Measurements from ENCODE around the gene LBHD2.
"Not testable (repeated sequence)": the region's sequence is repeated elsewhere in the genome, so short reads cannot be mapped to it uniquely, and the experiment has no call there.

Gene LBHD2

DNA sequence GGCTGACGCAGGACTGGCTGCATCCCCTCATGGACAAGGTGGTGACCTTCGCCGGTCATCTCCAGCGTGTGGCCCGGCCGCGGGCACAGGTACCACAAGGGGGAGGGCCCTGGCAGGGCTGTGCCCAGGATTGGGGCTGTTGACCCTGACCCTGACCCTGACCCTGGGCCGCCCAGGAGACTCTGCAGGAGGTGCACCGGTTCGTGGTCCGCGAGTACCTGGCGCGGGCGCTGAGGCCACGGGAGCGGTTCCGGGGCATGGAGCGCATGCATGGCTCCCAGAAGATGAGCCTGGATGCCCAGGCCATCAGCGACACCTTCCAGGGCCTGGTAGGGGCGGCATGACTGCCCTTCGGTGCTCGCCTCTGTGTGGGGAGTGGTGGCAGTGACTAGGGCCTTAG lies 23.4 kb downstream of the LBHD2 start:
- DNase-seq = no peak

GRCh38 chr14:103107941-103108748 lies 24.1 kb downstream of the LBHD2 start:
- DNase-seq = no peak

GRCh38 chr14:103108749-103109207 lies 24.8 kb downstream of the LBHD2 start:
- DNase-seq = peak; percentile 52

- DNase-seq = peak; percentile 86
Observed at GRCh38 chr14:103109535-103110441, 25.8 kb downstream of the LBHD2 start.

- DNase-seq = no peak
Observed at GRCh38 chr14:103110681-103111231, 26.7 kb downstream of the LBHD2 start.

DNA sequence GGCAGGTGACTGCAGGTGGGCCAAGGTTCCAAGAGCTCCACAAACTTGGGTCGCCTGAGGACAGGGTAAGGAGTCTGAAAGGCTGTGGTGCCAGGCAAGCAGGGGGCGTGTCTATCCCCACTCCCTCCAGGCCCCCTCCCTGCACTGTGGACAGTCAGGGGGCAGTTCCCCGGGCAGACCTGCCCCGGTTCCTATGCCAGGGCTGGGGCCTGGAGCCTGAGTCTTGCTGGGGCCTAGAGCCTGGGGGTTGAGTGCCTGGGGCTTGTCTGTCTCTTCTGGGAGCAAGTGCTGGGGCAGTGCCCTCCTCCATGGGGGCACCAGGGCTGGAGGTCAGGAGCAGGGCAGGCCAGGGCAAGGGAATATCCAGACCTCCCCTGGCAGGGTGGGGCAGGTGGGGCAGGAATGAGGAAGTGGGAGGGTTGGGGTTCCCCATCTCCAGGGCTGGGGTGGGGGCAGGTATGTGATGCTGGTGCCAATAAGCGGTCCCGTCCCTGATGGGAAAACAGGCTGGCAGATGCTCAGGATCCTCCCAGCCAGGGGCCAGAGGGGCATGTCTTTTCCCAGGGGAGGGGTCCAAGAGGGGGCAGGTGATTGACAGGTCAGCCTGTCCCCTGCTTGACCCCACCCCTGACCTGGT lies 27.3 kb downstream of the LBHD2 start:
- DNase-seq = no peak

DNA sequence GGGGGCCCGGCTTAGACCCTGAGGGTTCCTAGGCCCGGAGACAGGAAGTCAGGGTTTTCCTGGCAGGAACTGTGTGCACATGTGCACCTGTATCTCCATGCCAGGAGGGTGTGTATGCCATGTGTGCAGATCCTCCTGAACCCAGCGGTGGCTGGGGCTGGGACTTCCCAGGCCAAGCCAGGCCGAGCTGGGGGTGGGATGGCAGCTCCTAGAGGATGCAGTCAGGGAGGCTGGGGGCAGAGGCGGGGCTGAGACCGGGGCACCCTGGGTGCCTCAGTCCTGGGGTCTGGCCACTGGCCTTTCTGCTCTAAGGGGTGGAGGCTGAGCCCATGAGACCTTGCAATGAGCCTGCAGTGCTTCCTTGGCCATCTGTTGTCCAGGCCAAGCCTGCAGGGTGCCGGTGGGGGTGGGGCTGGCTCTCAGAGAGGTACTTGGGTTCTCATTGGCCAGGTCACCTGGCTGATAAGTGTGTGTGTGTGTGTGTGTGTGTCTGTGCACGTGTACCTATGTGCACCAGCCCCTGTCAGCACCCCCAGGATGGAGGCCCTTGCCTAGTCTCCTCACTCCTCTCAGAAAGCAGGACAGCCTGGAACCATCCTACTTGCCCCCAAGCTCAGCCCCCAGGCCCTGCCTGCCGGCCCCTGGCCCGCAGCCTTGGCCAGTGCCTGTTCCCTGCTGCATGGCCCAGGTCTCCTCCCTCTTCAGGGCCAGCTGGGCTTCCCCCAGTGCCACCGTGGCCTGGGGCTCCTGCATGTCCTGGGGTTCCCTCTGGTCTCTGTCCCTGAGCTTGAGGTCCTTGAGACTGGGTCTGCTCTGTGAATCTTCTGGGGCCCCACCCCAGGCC lies 28.6 kb downstream of the LBHD2 start:
- no peak for DNase-seq

DNA sequence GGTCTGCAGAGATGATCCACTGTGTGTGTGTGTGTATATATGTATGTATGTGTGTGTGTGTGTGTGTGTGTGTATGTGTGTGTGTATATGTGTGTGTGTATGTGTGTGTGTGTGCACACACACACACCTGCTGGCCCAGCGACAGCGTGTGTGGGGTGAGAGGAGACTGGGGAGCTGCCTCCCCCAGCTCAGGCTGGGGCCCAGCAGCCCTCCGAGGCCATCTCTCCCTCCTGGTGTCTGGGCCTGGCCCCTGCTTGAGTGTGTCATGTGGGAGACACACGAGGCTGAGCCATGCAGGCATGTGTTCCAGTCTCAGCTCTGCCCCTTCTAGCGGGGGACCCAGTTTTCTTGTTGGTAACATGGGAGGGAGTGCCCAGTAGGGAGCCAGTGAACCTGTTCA lies 29.3 kb downstream of the LBHD2 start:
- no peak for DNase-seq

GRCh38 chr14:103113774-103114173 lies 29.8 kb downstream of the LBHD2 start:
- no peak for DNase-seq

- not testable (repeated sequence) for DNase-seq
Observed at GRCh38 chr14:103115086-103115679, 31.2 kb downstream of the LBHD2 start.

DNA sequence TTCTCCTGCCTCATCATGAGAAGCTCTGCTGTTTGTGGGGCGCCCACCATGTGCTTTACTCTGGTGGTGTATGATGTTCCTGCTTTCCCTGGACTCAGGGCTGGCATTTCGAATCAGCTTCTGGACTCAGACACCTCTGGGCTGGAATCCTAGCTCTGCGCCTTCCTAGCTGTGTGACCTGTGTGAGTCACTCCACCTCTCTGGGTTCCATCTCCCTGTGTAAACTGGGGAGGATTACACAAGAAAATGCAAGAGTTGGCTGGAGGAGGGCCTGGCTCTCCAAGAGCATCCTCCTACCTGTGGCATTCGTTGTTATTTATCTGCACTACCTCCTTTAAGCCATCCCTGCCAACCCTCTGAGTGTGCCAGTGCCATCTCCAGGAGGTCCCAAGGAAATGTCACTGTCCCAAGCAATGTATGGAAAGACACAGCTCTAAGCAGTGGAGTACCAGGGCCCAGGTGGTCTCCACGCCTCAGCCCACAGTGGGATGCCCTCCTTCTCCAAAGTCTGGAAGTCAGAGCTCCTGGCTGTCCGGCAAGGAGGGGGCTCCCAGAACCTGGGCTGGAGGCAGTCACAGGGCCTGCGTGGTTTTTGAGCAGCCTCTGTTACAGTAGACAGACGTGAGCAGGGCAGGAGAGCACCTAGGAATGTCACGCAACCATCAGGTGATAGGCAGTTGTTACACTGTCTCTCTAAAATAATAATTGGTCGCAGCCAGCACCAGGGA lies 32.0 kb downstream of the LBHD2 start:
- no peak for DNase-seq

GRCh38 chr14:103116636-103117035 lies 32.6 kb downstream of the LBHD2 start:
- no peak for DNase-seq

DNA sequence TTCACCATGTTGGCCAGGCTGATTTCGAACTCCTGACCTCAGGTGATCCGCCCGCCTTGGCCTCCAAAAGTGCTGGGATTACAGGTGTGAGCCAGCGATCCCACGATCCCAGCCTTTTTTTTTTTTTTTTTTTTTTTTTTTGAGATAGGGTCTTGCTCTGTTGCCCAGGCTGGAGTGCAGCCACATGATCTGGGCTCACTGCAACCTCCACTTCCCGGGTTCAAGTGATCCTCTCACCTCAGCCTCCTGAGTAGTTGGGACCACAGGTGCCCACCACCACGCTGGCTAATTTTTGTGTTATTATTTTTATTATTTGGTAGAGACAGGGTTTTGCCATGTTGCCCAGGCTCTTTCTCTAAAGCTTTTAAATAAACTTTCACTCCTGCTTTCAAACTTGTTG lies 33.5 kb downstream of the LBHD2 start:
- not testable (repeated sequence) for DNase-seq

- DNase-seq = peak; percentile 45
Observed at GRCh38 chr14:103118018-103118662, 34.1 kb downstream of the LBHD2 start.

- DNase-seq = no peak
Observed at GRCh38 chr14:103118663-103119404, 34.8 kb downstream of the LBHD2 start.

- not testable (repeated sequence) for DNase-seq
Observed at GRCh38 chr14:103119527-103119926, 35.5 kb downstream of the LBHD2 start.

DNA sequence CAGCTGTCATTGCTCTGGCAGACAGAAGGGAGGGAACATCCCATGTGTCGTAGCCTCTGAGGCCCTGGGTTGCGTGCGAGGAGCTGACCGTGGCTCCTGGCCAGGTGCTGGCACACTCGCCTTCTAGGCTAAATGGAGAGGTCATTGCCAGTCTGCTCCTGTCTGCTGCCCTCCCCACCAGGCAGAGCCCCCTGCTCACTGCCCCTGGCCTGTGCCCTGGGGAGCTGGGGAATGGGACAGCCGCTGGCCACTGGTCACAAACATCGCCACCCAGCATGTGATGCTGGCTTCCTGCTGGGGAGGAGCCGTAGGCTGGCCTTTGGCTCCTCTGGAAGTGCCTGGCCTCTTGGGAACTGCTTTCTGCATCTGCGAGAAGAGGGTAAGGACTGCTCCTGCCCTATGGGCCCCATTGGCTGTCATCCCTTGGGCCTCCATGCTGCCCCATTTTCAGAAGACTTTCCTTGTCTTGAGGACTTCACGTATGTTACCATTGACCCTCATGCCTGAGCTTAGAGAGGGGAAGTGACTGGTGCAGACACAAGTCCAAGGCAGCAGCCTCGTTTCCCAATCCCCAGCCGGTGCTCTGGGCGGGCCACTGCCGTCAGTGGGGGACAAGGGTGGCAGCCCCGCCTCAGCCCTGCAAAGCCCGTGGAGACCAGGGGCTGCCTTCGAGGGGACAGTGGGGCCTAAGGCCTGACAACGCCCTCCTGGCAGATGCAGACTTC lies 37.3 kb downstream of the LBHD2 start:
- no peak for DNase-seq

GRCh38 chr14:103121846-103122584 lies 38.0 kb downstream of the LBHD2 start:
- DNase-seq = peak; percentile 91
